Activated naive CD8-positive, alpha-beta T cell treated with anti-CD3 and anti-CD28 coated beads, Interleukin-2, amount 10 ng/mL, durations not matched to agents 7 days and 5 days (primary cell): ENCODE results near the gene MTCH2. TPM values are rescaled to one million over a fixed set of nuclear protein-coding genes. Genes with fewer than 3 reads are reported as not detected.

ENCODE experiments used
- ATAC-seq: fragments of 150-1000 bp; cut with Tn5 transposase; one replicate; pipeline ENCODE4 v1.10.0; 2021; ENCODE audit warnings: low read depth, moderate library complexity
- POLR2A ChIA-PET: fragments of 350-600 bp; sonication (Branson Sonifier 250); formaldehyde crosslinking; loops from one replicate; lab custom pipeline; 2021; ENCODE audit warnings: antibody characterized with exemption; lab: Charles Lee
- DNase-seq: peaks from one replicate; pipeline ENCODE4 v3.0.0; 2021
- H3K27ac Mint-ChIP-seq: one replicate; pipeline ENCODE4 v1.8.0; 2022; ENCODE audit warnings: mild to moderate bottlenecking, mixed read lengths
- H3K27me3 Mint-ChIP-seq: one replicate; pipeline ENCODE4 v1.8.0; 2022; ENCODE audit warnings: mild to moderate bottlenecking, moderate library complexity, mixed read lengths
- H3K36me3 Mint-ChIP-seq: one replicate; pipeline ENCODE4 v1.8.0; 2021; ENCODE audit warnings: mild to moderate bottlenecking, mixed read lengths
- H3K4me1 Mint-ChIP-seq: one replicate; pipeline ENCODE4 v1.8.0; 2021; ENCODE audit warnings: mixed read lengths
- H3K4me3 Mint-ChIP-seq: one replicate; pipeline ENCODE4 v1.8.0; 2022; ENCODE audit warnings: mild to moderate bottlenecking, moderate library complexity, mixed read lengths
- H3K9me3 Mint-ChIP-seq: one replicate; pipeline ENCODE4 v1.8.0; 2021; ENCODE audit warnings: mixed read lengths
- total RNA-seq, 2 experiments: library from RNA; stranded (reverse); gene quantifications; one replicate each; pipeline ENCODE4 v1.2.3, GENCODE V29; 2021

Gene MTCH2
- total RNA-seq, 2 experiments from 2014 or later = 61.4 to 66.8 TPM

DNA sequence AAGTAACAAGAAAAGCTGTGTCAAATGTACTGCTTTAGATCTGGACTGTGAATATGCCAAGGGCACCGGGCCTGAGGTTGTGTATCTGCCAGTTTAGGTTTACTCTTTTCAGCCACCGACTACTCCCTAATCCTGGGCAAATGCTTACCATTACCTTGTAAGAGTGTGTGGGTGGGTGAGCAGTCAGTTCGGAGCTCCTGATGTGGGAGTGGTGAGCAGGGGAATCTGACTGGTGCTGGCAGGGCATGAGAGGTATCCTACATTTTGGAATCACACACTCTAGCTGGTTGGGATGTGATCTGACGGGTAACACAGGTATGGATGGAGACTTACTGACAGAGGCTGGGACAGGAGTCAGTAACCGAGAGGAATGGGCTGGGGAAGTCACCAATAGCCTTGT, 58.5 kb downstream of the MTCH2 start:
- DNase-seq = no peak
- POLR2A ChIA-PET = interaction anchor here (1.3 kb wide), 1 partner anchor 19 kb away, joined by 3 read pairs; the partner anchor contains the start of gene PTPMT1
- peaks cover 19% of the 10 kb centered on the region for H3K4me1 Mint-ChIP-seq
- peak overlapping the region; percentile 17 for H3K27ac Mint-ChIP-seq
- no peaks in the 10 kb centered on the region for H3K27me3 Mint-ChIP-seq
- ATAC-seq = no peak
- no peak overlapping the region for H3K4me3 Mint-ChIP-seq
- H3K9me3 Mint-ChIP-seq = no peaks in the 10 kb centered on the region
- peaks cover 24% of the 10 kb centered on the region for H3K36me3 Mint-ChIP-seq

DNA sequence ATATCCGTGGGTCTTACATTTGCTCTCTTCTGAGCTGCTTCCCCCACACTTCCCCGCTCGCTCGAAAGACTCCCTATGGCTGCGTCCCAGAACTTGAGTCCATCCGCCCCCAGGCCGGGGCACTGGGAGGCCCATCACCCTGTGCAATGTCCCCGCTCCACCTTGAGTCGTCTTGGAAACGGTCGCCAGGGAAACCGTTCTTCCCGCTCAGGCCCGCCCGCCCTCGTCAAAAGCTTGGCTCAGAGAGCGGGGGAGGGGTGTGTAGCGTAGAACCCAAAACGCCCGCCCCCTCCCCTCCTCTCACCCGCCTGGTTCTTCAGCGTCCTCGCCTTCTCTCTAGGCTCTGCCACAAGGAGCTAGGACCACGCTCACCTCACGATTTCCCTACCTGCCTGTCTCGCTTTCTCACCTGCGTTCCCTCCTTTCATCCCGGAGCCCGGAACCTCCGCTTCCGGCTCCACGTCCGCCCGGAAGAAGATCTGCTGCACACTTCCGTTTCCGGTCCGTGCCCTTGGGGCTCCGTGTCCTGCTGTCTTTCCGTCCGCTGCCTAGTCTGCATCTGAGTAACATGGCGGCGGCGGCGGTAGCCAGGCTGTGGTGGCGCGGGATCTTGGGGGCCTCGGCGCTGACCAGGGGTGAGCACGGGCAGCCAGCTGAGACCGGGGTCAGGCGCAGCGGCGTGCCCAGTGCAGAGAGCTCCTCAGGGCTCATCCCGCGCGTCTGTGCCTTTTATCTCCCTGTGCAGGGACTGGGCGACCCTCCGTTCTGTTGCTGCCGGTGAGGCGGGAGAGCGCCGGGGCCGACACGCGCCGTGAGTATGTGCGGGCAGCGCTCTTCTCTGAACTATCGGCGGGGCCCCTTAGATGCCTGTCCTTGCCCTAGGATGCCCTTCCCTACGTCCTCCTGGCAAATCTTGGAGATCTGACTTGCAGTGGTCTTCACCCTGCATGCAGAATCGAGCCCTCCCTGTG, 63.5 kb downstream of the MTCH2 start, which contains the start of the genes KBTBD4 and NDUFS3:
KBTBD4 (minus strand) TSS at position 447 of the 971 bp plus-strand sequence; CDS start at position 428, 19 bp downstream.
NDUFS3 (plus strand) TSS at position 551 of the 971 bp plus-strand sequence; CDS start at position 569, 18 bp downstream.
- Mint-ChIP-seq H3K27ac (peak within 1 kb of the TSS; percentile 96), H3K9me3 (no peaks in the 10 kb centered on the region), H3K4me1 (peaks cover 19% of the 10 kb centered on the region), H3K36me3 (peaks cover 46% of the 10 kb centered on the region), H3K4me3 (peak within 1 kb of the TSS; percentile 99), H3K27me3 (no peaks in the 10 kb centered on the region)
- POLR2A ChIA-PET = interaction anchor here (0.6 to 6.8 kb wide), 10 partner anchors 9 to 251 kb away, joined by 3 to 49 read pairs (median 6); partner anchors contain the start of genes AGBL2 and PTPMT1
- DNase-seq (peak; percentile 94), ATAC-seq (peak; percentile 95)

DNA sequence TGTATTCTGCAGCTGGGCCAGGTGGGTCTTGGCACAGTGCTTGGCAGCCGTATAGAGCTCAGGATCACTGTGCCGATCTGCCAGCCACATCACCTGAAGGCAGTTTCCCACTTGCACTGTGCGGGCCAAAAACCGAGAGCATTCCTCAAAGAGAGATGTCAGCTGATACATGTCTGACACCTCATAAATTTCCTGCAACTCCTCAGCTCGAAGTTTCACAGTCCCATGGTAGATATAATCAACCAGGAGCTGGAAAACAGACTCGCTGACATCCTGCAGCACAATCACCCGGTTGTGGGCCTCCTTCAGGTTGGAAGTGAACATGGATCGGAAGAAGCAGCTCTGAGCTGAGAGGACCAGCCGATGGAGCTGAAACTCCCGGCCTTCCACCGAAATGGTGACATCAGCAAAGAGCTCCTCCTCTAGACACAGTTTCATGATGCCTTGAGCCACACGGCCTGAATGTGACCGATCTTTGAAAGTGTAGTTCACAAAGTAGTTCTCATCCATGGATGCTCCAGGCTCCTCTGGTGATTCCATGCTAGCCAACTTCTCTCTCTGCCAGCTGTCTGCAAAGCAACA, 64.8 kb downstream of the MTCH2 start:
- H3K4me1 Mint-ChIP-seq = peaks cover 21% of the 10 kb centered on the region
- H3K27me3 Mint-ChIP-seq = no peaks in the 10 kb centered on the region
- H3K27ac Mint-ChIP-seq = peak overlapping the region; percentile 96
- H3K36me3 Mint-ChIP-seq = peaks cover 51% of the 10 kb centered on the region
- POLR2A ChIA-PET = interaction anchor here (0.6 to 6.8 kb wide), 5 partner anchors 12 to 137 kb away, joined by 3 to 49 read pairs (median 4); partner anchors contain the start of genes AGBL2 and PTPMT1
- ATAC-seq (no peak), DNase-seq (no peak)
- H3K4me3 Mint-ChIP-seq = peak overlapping the region; percentile 99
- H3K9me3 Mint-ChIP-seq = no peaks in the 10 kb centered on the region

DNA sequence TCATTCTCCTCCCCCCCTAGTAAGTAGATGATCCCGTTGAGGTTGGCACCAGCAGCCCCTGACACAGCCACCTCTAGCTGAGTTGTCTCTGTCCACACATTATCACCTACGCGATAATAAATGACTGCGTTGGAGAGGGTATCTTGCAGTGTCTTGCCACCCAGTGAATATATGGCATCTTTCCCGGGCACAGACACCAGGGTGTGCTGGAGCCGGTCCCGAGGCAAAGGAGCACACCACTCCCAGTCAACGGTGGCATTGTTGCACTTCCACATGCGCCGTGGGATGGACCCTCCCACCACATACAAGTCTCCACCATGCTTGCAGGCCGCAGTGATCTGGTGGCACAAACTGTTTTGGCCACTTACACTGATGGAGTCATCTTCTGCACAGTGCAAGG, 69.0 kb downstream of the MTCH2 start:
- POLR2A ChIA-PET = no interaction called here
- peaks cover 44% of the 10 kb centered on the region for H3K36me3 Mint-ChIP-seq
- H3K4me1 Mint-ChIP-seq = peaks cover 12% of the 10 kb centered on the region
- H3K27ac Mint-ChIP-seq = no peak overlapping the region
- DNase-seq = no peak
- no peak overlapping the region for H3K4me3 Mint-ChIP-seq
- ATAC-seq = no peak
- no peaks in the 10 kb centered on the region for H3K9me3 Mint-ChIP-seq
- no peaks in the 10 kb centered on the region for H3K27me3 Mint-ChIP-seq

DNA sequence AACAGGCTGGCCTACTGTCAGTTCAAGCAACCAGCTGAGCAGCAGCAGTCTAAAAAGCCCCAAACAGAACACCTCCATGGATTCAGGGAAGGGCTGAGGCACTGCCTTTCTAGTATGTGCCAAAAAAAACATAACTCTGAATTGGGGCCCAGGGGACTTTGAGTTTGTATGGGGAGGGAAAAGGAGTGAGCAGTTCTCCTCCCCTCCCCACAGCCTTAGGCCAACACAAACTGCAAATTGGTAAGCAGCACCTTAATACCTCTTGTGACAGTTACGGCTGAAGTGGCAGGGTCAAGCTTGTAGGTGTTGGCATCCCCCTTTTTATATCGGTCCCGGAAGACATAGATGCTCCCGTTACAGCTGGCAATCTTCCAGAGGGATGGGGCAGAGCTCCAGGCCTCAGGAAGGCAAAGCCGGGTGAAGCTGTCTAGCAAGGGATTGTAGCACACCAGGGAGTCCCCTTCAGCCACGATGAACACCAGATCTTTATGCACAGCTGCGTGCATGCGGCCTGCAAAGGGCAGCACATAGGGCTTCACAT, 69.6 kb downstream of the MTCH2 start:
- H3K4me3 Mint-ChIP-seq = no peak overlapping the region
- peaks cover 47% of the 10 kb centered on the region for H3K36me3 Mint-ChIP-seq
- H3K27me3 Mint-ChIP-seq = no peaks in the 10 kb centered on the region
- peaks cover 10% of the 10 kb centered on the region for H3K4me1 Mint-ChIP-seq
- POLR2A ChIA-PET = no interaction called here
- no peak for DNase-seq
- no peak overlapping the region for H3K27ac Mint-ChIP-seq
- no peak for ATAC-seq
- H3K9me3 Mint-ChIP-seq = no peaks in the 10 kb centered on the region

DNA sequence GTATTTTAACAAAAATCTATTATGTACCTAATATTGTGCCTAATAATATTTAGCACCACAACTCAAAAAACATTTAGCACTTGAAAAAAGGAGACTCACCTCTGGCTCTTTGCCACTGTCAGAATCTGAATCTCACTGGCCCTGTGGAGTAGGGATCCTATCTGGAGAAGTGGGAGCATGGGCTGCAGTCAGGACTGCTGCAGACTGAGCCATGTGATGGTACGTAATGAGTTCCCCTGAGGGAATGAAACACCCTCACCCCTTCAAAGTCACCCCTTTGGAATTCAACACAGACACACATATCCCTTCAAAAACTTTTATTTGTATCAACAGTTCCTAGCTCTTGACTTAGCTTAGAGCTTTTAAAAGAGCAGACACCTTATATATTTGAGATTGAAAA, 70.5 kb downstream of the MTCH2 start:
- Mint-ChIP-seq H3K4me1 (peaks cover 2% of the 10 kb centered on the region), H3K27ac (no peak overlapping the region), H3K27me3 (no peaks in the 10 kb centered on the region), H3K4me3 (no peak overlapping the region), H3K9me3 (no peaks in the 10 kb centered on the region), H3K36me3 (peaks cover 42% of the 10 kb centered on the region)
- POLR2A ChIA-PET = no interaction called here
- DNase-seq (no peak), ATAC-seq (no peak)

DNA sequence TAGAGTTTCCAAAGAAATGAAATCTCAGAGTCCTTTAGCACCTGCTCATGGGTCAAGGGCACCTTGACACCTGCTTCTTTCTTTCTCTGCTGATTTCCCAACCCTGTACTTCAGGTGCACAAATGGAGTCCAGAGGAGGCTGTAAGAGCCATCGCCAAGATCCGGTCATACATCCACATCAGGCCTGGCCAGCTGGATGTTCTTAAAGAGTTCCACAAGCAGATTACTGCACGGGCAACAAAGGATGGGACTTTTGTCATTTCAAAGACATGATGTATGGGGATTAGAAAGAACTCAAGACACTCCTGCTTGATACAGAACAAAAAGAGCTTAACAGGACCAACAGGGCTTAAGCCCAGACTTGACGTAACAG, 71.0 kb downstream of the MTCH2 start:
- H3K27ac Mint-ChIP-seq = no peak overlapping the region
- no peaks in the 10 kb centered on the region for H3K27me3 Mint-ChIP-seq
- no peak for DNase-seq
- H3K36me3 Mint-ChIP-seq = peaks cover 38% of the 10 kb centered on the region
- H3K4me1 Mint-ChIP-seq = peaks cover 7% of the 10 kb centered on the region
- H3K9me3 Mint-ChIP-seq = no peaks in the 10 kb centered on the region
- POLR2A ChIA-PET = no interaction called here
- no peak for ATAC-seq
- H3K4me3 Mint-ChIP-seq = no peak overlapping the region

DNA sequence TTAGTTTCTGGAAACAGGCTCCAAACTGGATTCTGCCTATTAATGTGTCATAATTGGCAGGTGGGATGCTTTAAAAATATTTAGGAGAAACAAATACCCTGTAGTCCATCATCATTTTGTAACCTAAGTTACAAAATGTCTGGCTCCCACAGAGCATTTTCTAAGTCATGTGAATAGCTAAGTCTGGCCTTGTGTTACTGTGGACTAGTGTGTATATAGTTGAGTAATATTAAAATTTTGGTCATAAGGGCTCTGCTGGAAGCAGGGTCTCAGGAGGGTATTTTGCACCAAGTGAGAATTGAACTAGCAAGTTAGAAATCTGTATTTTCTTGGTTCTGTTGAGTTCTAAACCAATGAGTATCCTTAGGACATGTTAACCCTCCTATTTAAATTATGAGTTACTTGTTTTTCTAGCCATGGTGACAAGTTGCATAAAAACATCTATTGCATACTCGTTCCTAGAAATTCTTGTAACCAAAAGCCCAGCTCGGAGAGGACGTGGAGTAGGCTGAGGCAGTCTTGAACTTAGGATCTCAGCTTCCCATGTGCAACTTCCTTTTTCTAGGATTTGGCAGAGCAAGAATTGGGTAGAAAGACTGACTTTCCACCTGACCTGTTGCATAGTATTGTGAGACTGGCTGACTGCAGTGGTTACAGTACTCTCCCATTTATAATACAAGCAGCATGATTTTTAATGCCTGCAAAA, 71.6 kb downstream of the MTCH2 start:
- Mint-ChIP-seq H3K4me1 (peaks cover 7% of the 10 kb centered on the region), H3K36me3 (peaks cover 35% of the 10 kb centered on the region), H3K27ac (no peak overlapping the region), H3K4me3 (no peak overlapping the region), H3K9me3 (no peaks in the 10 kb centered on the region), H3K27me3 (no peaks in the 10 kb centered on the region)
- POLR2A ChIA-PET = no interaction called here
- ATAC-seq (no peak), DNase-seq (no peak)

DNA sequence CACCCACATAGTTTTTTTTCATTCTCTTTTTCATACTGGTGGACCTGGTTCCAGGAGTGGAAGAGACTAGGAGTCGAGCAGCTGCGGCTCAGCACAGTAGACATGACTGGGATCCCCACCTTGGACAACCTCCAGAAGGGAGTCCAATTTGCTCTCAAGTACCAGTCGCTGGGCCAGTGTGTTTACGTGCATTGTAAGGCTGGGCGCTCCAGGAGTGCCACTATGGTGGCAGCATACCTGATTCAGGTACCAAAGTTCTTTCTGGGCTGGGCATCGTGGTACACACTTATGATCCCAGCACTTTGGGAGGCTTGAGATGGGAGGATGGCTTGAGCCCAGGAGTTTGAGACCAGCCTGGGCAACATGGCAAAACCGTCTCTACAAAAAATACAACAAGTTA, 72.7 kb downstream of the MTCH2 start:
- DNase-seq (no peak), ATAC-seq (no peak)
- H3K27ac Mint-ChIP-seq = no peak overlapping the region
- peaks cover 10% of the 10 kb centered on the region for H3K4me1 Mint-ChIP-seq
- H3K27me3 Mint-ChIP-seq = no peaks in the 10 kb centered on the region
- H3K36me3 Mint-ChIP-seq = peaks cover 29% of the 10 kb centered on the region
- no peak overlapping the region for H3K4me3 Mint-ChIP-seq
- POLR2A ChIA-PET = interaction anchor here (0.6 to 1.1 kb wide), 2 partner anchors 9 to 337 kb away, joined by 3 to 8 read pairs; partner anchors contain the start of genes KBTBD4 and NDUFS3
- no peaks in the 10 kb centered on the region for H3K9me3 Mint-ChIP-seq

Other genes starting within 250 kb of the MTCH2 start
- 10 to 100 TPM; 33.1 to 38.2 TPM for gene SLC39A13, start 234.0 kb downstream of the MTCH2 start, total RNA-seq
- 100 to 1,000 TPM; 113 to 115 TPM for gene PSMC3, start 216.1 kb downstream of the MTCH2 start, total RNA-seq
- under 1 TPM; 0.42 to 0.91 TPM for gene RAPSN, start 193.4 kb downstream of the MTCH2 start, total RNA-seq
- 100 to 1,000 TPM; 102 to 113 TPM for gene CELF1, start 89.4 kb downstream of the MTCH2 start, total RNA-seq
- 10 to 100 TPM; 37.9 to 39.3 TPM for gene PTPMT1, start 77.0 kb downstream of the MTCH2 start, total RNA-seq
- gene KBTBD4, start 63.6 kb downstream of the MTCH2 start, total RNA-seq = 10 to 100 TPM; 18.8 to 19.0 TPM
- 100 to 1,000 TPM; 105 to 108 TPM for gene NDUFS3, start 63.5 kb downstream of the MTCH2 start, total RNA-seq
- gene FAM180B, start 55.9 kb downstream of the MTCH2 start, total RNA-seq = not detected
- under 1 TPM; 0.43 to 0.47 TPM for gene C1QTNF4, start 48.1 kb downstream of the MTCH2 start, total RNA-seq
- gene AGBL2, start 72.8 kb upstream of the MTCH2 start, total RNA-seq = 1 to 10 TPM; 7.7 to 8.3 TPM
- 100 to 1,000 TPM; 201 to 213 TPM for gene FNBP4, start 124.8 kb upstream of the MTCH2 start, total RNA-seq
- 10 to 100 TPM; 56.7 to 57.0 TPM for gene NUP160, start 205.8 kb upstream of the MTCH2 start, total RNA-seq